NB4 (cell line): ENCODE data around the gene TRAPPC2L.

Experiments
- CTCF ChIP-seq: IDR thresholded peaks from one replicate; pipeline ENCODE4 v1.5.1; 2012; ENCODE audit warnings: low read depth, low read length
- MYC ChIP-seq: IDR thresholded peaks from 2 replicates; pipeline ENCODE4 v1.6.1; 2011; ENCODE audit warnings: low read depth, low read length
- POLR2A ChIP-seq: IDR thresholded peaks from 2 replicates; pipeline ENCODE4 v1.6.1; 2011; ENCODE audit warnings: mild to moderate bottlenecking; ENCODE audit not compliant: insufficient read length; ENCODE audit errors: extremely low read depth
- TF ChIP-seq, protein P1 (sequence below): IDR thresholded peaks from 2 replicates; pipeline ENCODE4 v1.6.1; 2011; ENCODE audit warnings: low read depth, low read length

DNA sequence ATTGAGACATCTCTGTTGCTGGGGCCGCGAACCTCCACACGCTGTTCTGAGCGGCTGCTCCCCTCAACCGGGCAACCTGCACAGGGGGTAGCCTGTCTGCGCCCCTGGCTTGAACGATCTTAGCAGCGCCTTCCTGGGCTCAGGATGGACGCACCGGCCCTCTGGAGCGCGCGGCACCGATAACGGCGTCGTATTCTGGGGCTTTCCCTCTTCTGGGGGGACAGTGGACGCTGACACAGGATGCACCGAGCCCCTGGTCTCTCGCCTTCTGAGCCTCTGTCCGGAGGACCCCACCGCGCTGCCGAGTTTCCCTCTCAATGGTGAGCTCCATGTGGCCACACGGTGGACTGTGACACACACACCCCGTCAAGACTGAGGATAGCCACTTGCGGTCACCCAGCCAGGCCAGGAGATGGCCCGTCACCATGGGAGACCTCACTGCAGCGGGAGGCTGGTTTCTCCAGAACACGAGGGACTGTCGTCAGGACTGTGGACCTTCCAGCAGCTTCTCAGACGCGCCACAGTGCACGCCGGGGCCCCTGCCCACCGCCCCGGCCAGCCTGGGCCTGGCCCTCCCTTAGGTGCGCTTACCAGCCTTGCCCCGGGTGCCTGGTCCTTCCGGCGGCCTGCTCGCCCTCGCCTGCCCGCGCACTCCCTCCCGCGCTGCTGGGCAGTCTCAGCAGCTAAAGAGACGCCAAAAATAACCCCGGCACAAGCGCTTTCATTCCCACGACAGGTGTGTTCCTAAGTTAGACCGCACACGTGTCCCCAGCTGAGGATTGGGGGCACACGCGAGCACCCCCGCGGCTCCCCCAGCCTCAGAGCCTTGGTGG is 39.5 kb downstream of the TRAPPC2L start:
- TF ChIP-seq, protein P1, sequence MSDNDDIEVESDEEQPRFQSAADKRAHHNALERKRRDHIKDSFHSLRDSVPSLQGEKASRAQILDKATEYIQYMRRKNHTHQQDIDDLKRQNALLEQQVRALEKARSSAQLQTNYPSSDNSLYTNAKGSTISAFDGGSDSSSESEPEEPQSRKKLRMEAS, result no peak
- TF ChIP-seq MYC (no peak), CTCF (no peak), POLR2A (no peak)
